PC-9 (cell line): ENCODE data around the gene FAM162A. TPM values are rescaled to one million over a fixed set of nuclear protein-coding genes. Genes with fewer than 3 reads are reported as not detected.

Source experiments
- BruUV-seq: library from RNA; stranded (reverse); fragments of 400-500 nt; replicated peaks from 2 replicates; lab custom pipeline; 2021; lab: Mats Ljungman, UMichigan
- CTCF ChIA-PET: fragments of 300-600 bp; sonication (Branson Sonifier 250); formaldehyde crosslinking; loops from one replicate; lab custom pipeline; 2022; ENCODE audit warnings: antibody characterized with exemption; lab: Charles Lee
- POLR2A ChIA-PET: fragments of 300-600 bp; sonication (Branson Sonifier 250); formaldehyde crosslinking; loops from one replicate; lab custom pipeline; 2022; ENCODE audit warnings: antibody characterized with exemption; ENCODE audit not compliant: unreplicated experiment; lab: Charles Lee
- DNase-seq, 2 experiments: peaks; one replicate each; pipeline versions ENCODE4 v3.0.0 to v3.0.0-alpha.2; 2015 to 2022; ENCODE audit warnings: mixed read lengths in 1 of 2
- H2AFZ ChIP-seq: fragments of 200-600 bp; sonication (generic); 2 replicates; pipeline ENCODE4 v1.8.1; 2017; ENCODE audit warnings: antibody characterized with exemption
- H3F3A ChIP-seq: fragments of 200-600 bp; sonication (generic); 2 replicates; pipeline ENCODE4 v1.8.1; 2017; ENCODE audit warnings: antibody characterized with exemption, mild to moderate bottlenecking, low read depth; ENCODE audit not compliant: insufficient read depth
- H3K27ac ChIP-seq: fragments of 200-600 bp; sonication (generic); 2 replicates; pipeline ENCODE4 v1.6.1; 2016; ENCODE audit warnings: mixed run types
- H3K27me3 ChIP-seq: fragments of 200-600 bp; sonication (generic); 2 replicates; pipeline ENCODE4 v1.6.1; 2016; ENCODE audit warnings: low read depth, mixed run types; ENCODE audit not compliant: insufficient read depth
- H3K36me3 ChIP-seq: fragments of 200-600 bp; sonication (generic); 2 replicates; pipeline ENCODE4 v1.6.1; 2016; ENCODE audit warnings: low read depth, mixed run types
- H3K4me1 ChIP-seq: fragments of 200-600 bp; sonication (generic); replicated peaks from 2 replicates; pipeline ENCODE4 v1.6.1; 2016; ENCODE audit warnings: mixed run types; ENCODE audit not compliant: insufficient read depth
- H3K4me2 ChIP-seq: fragments of 200-600 bp; sonication (generic); 2 replicates; pipeline ENCODE4 v1.6.1; 2017; ENCODE audit warnings: mixed run types
- H3K4me3 ChIP-seq: fragments of 200-600 bp; sonication (generic); 2 replicates; pipeline ENCODE4 v1.6.1; 2016; ENCODE audit warnings: mixed run types
- H3K79me2 ChIP-seq: fragments of 200-600 bp; sonication (generic); 2 replicates; pipeline ENCODE4 v1.6.1; 2017; ENCODE audit warnings: low read depth, mixed run types
- H3K9me2 ChIP-seq: fragments of 200-600 bp; sonication (generic); 2 replicates; pipeline ENCODE4 v1.8.1; 2017; ENCODE audit warnings: mild to moderate bottlenecking; ENCODE audit not compliant: insufficient read depth
- H3K9me3 ChIP-seq: fragments of 200-600 bp; sonication (generic); 2 replicates; pipeline ENCODE4 v1.8.1; 2016; ENCODE audit warnings: low read depth; ENCODE audit not compliant: insufficient read depth
- H4K20me1 ChIP-seq: fragments of 200-600 bp; sonication (generic); 2 replicates; pipeline ENCODE4 v1.8.1; 2017; ENCODE audit not compliant: insufficient read depth
- EZH2 ChIP-seq: fragments of 200-600 bp; sonication (generic); IDR thresholded peaks from 2 replicates; pipeline ENCODE4 v1.8.0; 2017; ENCODE audit warnings: antibody characterized with exemption, low read depth
- intact Hi-C: fragments of 100-400 bp; cut with micrococcal nuclease; formaldehyde crosslinking; loops from one replicate; pipeline ENCODE4 v1.10.0; 2022; ENCODE audit not compliant: unreplicated experiment
- total RNA-seq: library from RNA; stranded (reverse); gene quantifications from 2 replicates; pipeline ENCODE4 v1.2.3, GENCODE V29; 2021
- TF ChIP-seq, protein P1 (sequence below): fragments of 200-600 bp; sonication (generic); conservative IDR thresholded peaks from 2 replicates; pipeline ENCODE4 v1.6.1; 2017; ENCODE audit warnings: mixed run types, antibody characterized with exemption, mild to moderate bottlenecking, moderate library complexity

The FAM162A gene
- total RNA-seq, 1 experiment from 2014 or later: 36.8 TPM

DNA sequence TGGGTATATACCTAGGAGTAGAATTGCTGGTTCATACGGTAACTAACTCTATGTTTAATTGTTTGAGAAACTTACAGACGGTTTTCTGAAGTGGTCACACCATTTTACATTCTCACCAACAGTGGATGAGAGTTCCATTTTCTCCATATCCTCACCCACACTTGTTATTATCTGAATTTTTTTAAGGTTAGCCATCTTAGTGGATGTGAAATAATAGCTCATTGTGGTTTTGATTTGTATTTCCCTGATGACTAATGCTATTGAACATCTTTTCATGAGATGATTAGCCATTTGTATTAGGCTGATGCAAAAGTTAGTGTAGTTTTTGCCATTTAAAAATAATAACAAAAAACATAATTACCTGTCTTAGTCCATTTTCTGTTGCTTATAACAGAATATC is 40.3 kb upstream of the FAM162A start:
- Histone ChIP-seq H2AFZ (0 out of 2 replicates have a peak overlapping the region, but pooled peaks have one; percentile 41), H3K27me3 (no peaks in the 10 kb centered on the region), H3K9me3 (no peaks in the 10 kb centered on the region), H3K36me3 (no peaks in the 10 kb centered on the region), H4K20me1 (no peaks in the 10 kb centered on the region), H3K27ac (no peak overlapping the region), H3K4me2 (no peak overlapping the region), H3F3A (no peaks in the 10 kb centered on the region), H3K4me3 (no peak overlapping the region), H3K9me2 (no peaks in the 10 kb centered on the region; the same call in 1 of the 2 replicates), H3K4me1 (no peaks in the 10 kb centered on the region), H3K79me2 (no peaks in the 10 kb centered on the region)
- intact Hi-C loops: no loop called here
- no peak for TF ChIP-seq EZH2
- TF ChIP-seq, protein P1, sequence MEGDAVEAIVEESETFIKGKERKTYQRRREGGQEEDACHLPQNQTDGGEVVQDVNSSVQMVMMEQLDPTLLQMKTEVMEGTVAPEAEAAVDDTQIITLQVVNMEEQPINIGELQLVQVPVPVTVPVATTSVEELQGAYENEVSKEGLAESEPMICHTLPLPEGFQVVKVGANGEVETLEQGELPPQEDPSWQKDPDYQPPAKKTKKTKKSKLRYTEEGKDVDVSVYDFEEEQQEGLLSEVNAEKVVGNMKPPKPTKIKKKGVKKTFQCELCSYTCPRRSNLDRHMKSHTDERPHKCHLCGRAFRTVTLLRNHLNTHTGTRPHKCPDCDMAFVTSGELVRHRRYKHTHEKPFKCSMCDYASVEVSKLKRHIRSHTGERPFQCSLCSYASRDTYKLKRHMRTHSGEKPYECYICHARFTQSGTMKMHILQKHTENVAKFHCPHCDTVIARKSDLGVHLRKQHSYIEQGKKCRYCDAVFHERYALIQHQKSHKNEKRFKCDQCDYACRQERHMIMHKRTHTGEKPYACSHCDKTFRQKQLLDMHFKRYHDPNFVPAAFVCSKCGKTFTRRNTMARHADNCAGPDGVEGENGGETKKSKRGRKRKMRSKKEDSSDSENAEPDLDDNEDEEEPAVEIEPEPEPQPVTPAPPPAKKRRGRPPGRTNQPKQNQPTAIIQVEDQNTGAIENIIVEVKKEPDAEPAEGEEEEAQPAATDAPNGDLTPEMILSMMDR: no peak
- no peak for DNase-seq
- POLR2A ChIA-PET: no interaction called here
- no TSS peak for BruUV-seq
- CTCF ChIA-PET: no interaction called here

DNA sequence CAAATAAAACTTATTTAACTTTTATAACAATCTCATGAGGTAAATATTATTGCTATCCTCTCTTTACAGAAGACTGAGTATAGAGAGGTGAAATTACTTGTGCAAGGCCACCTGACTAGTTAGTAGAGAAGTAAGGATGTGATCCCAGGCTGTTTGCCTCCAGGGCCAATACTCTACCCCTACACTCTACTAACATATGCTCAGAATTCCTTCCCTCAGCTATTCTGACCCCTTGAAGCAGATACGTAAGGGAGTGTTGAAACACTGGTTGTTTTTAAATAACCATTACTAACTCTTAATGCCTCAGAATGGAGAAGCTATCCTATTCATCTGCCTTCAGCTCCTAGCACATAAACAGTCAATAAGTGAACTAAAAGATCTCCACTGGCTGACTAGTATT is 34.8 kb upstream of the FAM162A start:
- Histone ChIP-seq H3F3A (no peaks in the 10 kb centered on the region), H4K20me1 (no peaks in the 10 kb centered on the region), H3K4me1 (no peaks in the 10 kb centered on the region), H3K9me3 (no peaks in the 10 kb centered on the region), H3K4me2 (no peak overlapping the region), H3K9me2 (no peaks in the 10 kb centered on the region; the same call in 1 of the 2 replicates), H3K36me3 (no peaks in the 10 kb centered on the region), H3K4me3 (no peak overlapping the region), H2AFZ (no peak overlapping the region), H3K27me3 (no peaks in the 10 kb centered on the region), H3K27ac (no peak overlapping the region), H3K79me2 (no peaks in the 10 kb centered on the region)
- BruUV-seq: no TSS peak
- ChIA-PET CTCF (interaction anchor here (0.6 kb wide), 1 partner anchor 339 kb away, joined by 4 read pairs; no protein-coding TSS in a partner anchor), POLR2A (no interaction called here)
- TF ChIP-seq, protein P1: no peak
- TF ChIP-seq EZH2: no peak
- DNase-seq: no peak
- intact Hi-C loops: no loop called here

DNA sequence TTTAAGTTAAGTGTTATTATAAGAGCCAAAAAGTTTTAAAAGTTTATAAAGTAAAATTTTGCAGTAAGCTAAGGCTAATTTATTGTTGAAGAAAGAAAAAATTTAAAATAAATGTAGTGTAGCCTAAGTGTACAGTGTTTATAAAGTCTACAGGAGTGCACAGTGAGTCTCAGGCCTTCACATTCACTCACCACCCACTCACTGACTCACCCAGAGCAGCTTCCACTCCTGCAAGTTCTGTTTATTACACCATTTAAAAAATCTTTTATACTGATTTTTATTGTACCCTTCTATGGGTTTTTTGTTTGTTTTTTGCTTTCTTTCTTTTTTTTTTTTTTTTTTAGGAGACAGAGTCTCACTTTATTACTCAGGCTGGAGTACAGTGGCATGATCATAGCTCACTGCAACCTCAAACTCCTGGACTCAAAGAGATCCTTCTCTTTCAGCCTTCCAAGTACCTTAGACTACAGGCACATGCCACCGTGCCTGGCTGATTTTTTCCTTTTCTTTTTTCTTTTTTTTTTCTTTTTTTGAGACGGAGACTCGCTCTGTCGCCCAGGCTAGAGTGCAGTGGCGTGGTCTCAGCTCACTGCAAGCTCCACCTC is 33.1 kb upstream of the FAM162A start:
- ChIA-PET POLR2A (no interaction called here), CTCF (interaction anchor here (0.6 kb wide), 1 partner anchor 13 kb away, joined by 4 read pairs; no protein-coding TSS in a partner anchor)
- H3K36me3 ChIP-seq: no peaks in the 10 kb centered on the region
- no peaks in the 10 kb centered on the region for H3K4me1 ChIP-seq
- no TSS peak for BruUV-seq
- H3F3A ChIP-seq: no peaks in the 10 kb centered on the region
- TF ChIP-seq EZH2: no peak
- TF ChIP-seq, protein P1: no peak
- H3K27me3 ChIP-seq: no peaks in the 10 kb centered on the region
- H3K9me2 ChIP-seq: no peaks in the 10 kb centered on the region; the same call in 1 of the 2 replicates
- H3K27ac ChIP-seq: no peak overlapping the region
- no peaks in the 10 kb centered on the region for H3K79me2 ChIP-seq
- H2AFZ ChIP-seq: no peak overlapping the region
- DNase-seq: no peak
- no peak overlapping the region for H3K4me3 ChIP-seq
- no peaks in the 10 kb centered on the region for H3K9me3 ChIP-seq
- intact Hi-C loops: no loop called here
- H4K20me1 ChIP-seq: no peaks in the 10 kb centered on the region
- no peak overlapping the region for H3K4me2 ChIP-seq
